ENCODE data around the gene VAMP2.

Gene VAMP2

DNA sequence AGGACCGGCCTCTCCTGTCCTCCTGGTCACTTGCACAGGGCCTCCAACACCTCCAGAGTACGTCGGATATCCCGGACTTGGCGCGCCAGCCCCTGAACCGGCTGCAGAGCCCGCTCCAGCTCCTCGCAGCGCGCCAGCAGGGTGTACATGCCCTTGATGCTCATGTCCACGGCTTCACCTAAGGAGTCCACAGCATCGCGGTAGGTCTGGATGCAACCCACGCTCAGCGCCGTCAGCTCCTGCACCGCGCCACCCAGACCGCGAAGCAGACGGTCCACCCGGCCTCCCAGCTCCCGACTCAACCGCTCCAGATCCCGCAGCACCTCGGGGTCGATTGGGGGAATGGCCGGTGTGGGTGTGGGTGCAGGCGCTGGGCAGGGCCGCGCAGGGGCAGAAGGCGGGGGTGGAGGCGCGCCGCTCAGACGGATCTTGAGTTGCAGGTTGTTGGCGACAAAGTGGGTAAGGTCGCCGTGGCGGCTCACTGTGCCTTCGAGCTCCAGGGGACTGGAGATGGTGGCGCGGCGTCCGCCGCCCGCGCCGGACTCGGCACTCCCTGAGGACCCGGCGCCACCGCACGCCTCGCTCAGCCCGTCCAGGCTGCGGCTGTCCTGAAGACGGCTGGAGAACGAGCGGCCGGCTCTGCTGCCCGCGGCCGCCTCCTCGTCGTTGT lies 26.4 kb upstream of the VAMP2 start:
- H3K9me3 ChIP-seq (ENCODE audit: control insufficient read depth, insufficient read depth, low read depth, low read length): no peaks in the 10 kb centered on the region
- peak overlapping the region; percentile 75 for H3K4me3 ChIP-seq (ENCODE audit: low read depth, low read length)
- ChIA-PET POLR2A (interaction anchor here (1.3 to 13.9 kb wide), 7 partner anchors 16 to 67 kb away, joined by 4 to 394 read pairs (median 10); partner anchors contain the start of genes AURKB and CTC1), CTCF (interaction anchor here (0.6 to 1.9 kb wide), 5 partner anchors 20 to 104 kb away, joined by 4 to 6 read pairs (median 4); partner anchors contain the start of gene AURKB)
- peaks cover 13% of the 10 kb centered on the region for H3K4me1 ChIP-seq (ENCODE audit: control insufficient read depth, insufficient read depth, low read length)
- H3K36me3 ChIP-seq (ENCODE audit: control insufficient read depth in 2 of 2, insufficient read depth in 1 of 2, low read length in 2 of 2): no peaks in the 10 kb centered on the region
- H3K27ac ChIP-seq (ENCODE audit: extremely low read depth, low read depth, low read length): peak overlapping the region; percentile 75; the same call in 1 of the 2 replicates
- TF ChIP-seq ZNF571 (tag by site-specific recombination; IDR thresholded peaks at IDR 0.05) (no peak), ZNF121 (tag by site-specific recombination; IDR thresholded peaks at IDR 0.05) (0 out of 2 replicates have a peak, but pooled peaks have one; percentile 18), ZNF311 (tag by site-specific recombination; IDR thresholded peaks at IDR 0.05; ENCODE audit: borderline replicate concordance) (no peak), PRDM1 (tag by site-specific recombination; IDR thresholded peaks at IDR 0.05) (no peak), ZNF529 (tag by site-specific recombination; IDR thresholded peaks at IDR 0.05; ENCODE audit: insufficient replicate concordance) (no peak), ZBTB17 (tag by site-specific recombination; IDR thresholded peaks at IDR 0.05) (peak; percentile 42; the same call in 1 of the 2 replicates), GLI4 (tag by site-specific recombination; IDR thresholded peaks at IDR 0.05) (no peak), WT1 (tag by site-specific recombination; IDR thresholded peaks at IDR 0.05) (no peak), KLF7 (tag by site-specific recombination; IDR thresholded peaks at IDR 0.05; ENCODE audit: borderline replicate concordance) (no peak), ZNF211 (tag by site-specific recombination; IDR thresholded peaks at IDR 0.05; ENCODE audit: low read depth) (no peak), ZNF350 (tag by site-specific recombination; IDR thresholded peaks at IDR 0.05) (no peak), BCL11A (tag by site-specific recombination; IDR thresholded peaks at IDR 0.05; ENCODE audit: low read depth) (peak; percentile 18; the same call in 1 of the 2 replicates), ZNF140 (tag by site-specific recombination; IDR thresholded peaks at IDR 0.05) (no peak), ZNF133 (tag by site-specific recombination; IDR thresholded peaks at IDR 0.05) (no peak), KLF8 (tag by site-specific recombination; IDR thresholded peaks at IDR 0.05) (no peak), MZF1 (tag by site-specific recombination; IDR thresholded peaks at IDR 0.05; ENCODE audit: borderline replicate concordance) (no peak), ZFHX2 (tag by site-specific recombination; conservative IDR thresholded peaks at IDR 0.05) (peak; percentile 42), ZNF114 (tag by site-specific recombination; IDR thresholded peaks at IDR 0.05) (no peak), KLF9 (tag by site-specific recombination; IDR thresholded peaks at IDR 0.05; ENCODE audit: low read depth) (peak; percentile 26; the same call in 1 of the 2 replicates), ZNF23 (tag by site-specific recombination; IDR thresholded peaks at IDR 0.05; ENCODE audit: borderline replicate concordance) (no peak), ZNF791 (tag by site-specific recombination; IDR thresholded peaks at IDR 0.05) (no peak)
- TF ChIP-seq, protein P1, sequence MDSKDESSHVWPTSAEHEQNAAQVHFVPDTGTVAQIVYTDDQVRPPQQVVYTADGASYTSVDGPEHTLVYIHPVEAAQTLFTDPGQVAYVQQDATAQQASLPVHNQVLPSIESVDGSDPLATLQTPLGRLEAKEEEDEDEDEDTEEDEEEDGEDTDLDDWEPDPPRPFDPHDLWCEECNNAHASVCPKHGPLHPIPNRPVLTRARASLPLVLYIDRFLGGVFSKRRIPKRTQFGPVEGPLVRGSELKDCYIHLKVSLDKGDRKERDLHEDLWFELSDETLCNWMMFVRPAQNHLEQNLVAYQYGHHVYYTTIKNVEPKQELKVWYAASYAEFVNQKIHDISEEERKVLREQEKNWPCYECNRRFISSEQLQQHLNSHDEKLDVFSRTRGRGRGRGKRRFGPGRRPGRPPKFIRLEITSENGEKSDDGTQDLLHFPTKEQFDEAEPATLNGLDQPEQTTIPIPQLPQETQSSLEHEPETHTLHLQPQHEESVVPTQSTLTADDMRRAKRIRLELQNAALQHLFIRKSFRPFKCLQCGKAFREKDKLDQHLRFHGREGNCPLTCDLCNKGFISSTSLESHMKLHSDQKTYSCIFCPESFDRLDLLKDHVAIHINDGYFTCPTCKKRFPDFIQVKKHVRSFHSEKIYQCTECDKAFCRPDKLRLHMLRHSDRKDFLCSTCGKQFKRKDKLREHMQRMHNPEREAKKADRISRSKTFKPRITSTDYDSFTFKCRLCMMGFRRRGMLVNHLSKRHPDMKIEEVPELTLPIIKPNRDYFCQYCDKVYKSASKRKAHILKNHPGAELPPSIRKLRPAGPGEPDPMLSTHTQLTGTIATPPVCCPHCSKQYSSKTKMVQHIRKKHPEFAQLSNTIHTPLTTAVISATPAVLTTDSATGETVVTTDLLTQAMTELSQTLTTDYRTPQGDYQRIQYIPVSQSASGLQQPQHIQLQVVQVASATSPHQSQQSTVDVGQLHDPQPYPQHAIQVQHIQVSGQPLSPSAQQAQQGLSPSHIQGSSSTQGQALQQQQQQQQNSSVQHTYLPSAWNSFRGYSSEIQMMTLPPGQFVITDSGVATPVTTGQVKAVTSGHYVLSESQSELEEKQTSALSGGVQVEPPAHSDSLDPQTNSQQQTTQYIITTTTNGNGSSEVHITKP (tag by site-specific recombination; IDR thresholded peaks at IDR 0.05): no peak
- TF ChIP-seq, protein P2, sequence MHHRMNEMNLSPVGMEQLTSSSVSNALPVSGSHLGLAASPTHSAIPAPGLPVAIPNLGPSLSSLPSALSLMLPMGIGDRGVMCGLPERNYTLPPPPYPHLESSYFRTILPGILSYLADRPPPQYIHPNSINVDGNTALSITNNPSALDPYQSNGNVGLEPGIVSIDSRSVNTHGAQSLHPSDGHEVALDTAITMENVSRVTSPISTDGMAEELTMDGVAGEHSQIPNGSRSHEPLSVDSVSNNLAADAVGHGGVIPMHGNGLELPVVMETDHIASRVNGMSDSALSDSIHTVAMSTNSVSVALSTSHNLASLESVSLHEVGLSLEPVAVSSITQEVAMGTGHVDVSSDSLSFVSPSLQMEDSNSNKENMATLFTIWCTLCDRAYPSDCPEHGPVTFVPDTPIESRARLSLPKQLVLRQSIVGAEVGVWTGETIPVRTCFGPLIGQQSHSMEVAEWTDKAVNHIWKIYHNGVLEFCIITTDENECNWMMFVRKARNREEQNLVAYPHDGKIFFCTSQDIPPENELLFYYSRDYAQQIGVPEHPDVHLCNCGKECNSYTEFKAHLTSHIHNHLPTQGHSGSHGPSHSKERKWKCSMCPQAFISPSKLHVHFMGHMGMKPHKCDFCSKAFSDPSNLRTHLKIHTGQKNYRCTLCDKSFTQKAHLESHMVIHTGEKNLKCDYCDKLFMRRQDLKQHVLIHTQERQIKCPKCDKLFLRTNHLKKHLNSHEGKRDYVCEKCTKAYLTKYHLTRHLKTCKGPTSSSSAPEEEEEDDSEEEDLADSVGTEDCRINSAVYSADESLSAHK (tag by site-specific recombination; IDR thresholded peaks at IDR 0.05): no peak
- TF ChIP-seq, protein P3, sequence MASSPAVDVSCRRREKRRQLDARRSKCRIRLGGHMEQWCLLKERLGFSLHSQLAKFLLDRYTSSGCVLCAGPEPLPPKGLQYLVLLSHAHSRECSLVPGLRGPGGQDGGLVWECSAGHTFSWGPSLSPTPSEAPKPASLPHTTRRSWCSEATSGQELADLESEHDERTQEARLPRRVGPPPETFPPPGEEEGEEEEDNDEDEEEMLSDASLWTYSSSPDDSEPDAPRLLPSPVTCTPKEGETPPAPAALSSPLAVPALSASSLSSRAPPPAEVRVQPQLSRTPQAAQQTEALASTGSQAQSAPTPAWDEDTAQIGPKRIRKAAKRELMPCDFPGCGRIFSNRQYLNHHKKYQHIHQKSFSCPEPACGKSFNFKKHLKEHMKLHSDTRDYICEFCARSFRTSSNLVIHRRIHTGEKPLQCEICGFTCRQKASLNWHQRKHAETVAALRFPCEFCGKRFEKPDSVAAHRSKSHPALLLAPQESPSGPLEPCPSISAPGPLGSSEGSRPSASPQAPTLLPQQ (tag by site-specific recombination; IDR thresholded peaks at IDR 0.05): no peak
- TF ChIP-seq, protein P4, sequence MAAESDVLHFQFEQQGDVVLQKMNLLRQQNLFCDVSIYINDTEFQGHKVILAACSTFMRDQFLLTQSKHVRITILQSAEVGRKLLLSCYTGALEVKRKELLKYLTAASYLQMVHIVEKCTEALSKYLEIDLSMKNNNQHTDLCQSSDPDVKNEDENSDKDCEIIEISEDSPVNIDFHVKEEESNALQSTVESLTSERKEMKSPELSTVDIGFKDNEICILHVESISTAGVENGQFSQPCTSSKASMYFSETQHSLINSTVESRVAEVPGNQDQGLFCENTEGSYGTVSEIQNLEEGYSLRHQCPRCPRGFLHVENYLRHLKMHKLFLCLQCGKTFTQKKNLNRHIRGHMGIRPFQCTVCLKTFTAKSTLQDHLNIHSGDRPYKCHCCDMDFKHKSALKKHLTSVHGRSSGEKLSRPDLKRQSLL (tag by site-specific recombination; IDR thresholded peaks at IDR 0.05): no peak
- TF ChIP-seq, protein P5, sequence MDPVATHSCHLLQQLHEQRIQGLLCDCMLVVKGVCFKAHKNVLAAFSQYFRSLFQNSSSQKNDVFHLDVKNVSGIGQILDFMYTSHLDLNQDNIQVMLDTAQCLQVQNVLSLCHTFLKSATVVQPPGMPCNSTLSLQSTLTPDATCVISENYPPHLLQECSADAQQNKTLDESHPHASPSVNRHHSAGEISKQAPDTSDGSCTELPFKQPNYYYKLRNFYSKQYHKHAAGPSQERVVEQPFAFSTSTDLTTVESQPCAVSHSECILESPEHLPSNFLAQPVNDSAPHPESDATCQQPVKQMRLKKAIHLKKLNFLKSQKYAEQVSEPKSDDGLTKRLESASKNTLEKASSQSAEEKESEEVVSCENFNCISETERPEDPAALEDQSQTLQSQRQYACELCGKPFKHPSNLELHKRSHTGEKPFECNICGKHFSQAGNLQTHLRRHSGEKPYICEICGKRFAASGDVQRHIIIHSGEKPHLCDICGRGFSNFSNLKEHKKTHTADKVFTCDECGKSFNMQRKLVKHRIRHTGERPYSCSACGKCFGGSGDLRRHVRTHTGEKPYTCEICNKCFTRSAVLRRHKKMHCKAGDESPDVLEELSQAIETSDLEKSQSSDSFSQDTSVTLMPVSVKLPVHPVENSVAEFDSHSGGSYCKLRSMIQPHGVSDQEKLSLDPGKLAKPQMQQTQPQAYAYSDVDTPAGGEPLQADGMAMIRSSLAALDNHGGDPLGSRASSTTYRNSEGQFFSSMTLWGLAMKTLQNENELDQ (tag by site-specific recombination; IDR thresholded peaks at IDR 0.05; ENCODE audit: low read depth): no peak

Measured in HEK293 (cell line).